Activated T-cell treated with anti-CD3 and anti-CD28 coated beads for 4 hours (primary cell): ENCODE data around the gene ATG7.

ENCODE experiments used
- DNase-seq: peaks from one replicate; pipeline ENCODE4 v3.0.0-alpha.2; 2020

The ATG7 gene

DNA sequence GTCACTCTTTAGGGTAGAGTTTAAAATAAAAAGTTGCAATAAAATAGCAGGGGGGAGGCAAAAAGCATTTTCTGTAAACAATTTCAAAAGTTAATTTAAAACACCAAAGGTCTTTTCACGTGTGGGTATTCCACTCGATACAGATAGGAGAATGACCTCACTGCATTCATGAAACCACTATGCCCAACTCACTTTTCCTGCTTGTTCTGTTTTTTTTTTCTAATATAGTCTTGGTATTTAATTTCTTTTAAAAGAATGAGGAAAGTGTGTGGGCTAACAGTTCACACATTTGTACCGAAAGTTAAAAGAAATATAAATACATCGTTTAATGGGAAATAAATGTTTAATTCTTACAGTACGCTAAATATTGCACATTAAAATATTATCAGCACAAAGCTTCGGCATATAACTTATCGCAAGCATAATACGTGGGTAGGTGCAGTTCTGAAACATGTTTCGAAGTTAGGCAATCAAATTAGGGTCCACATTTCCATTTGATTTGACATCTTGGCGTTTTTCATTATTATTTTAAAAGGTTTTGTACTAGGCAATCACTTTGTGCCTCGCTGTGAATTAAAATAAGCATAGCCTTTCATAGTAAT is 330.1 kb downstream of the ATG7 start:
- no peak for DNase-seq

DNA sequence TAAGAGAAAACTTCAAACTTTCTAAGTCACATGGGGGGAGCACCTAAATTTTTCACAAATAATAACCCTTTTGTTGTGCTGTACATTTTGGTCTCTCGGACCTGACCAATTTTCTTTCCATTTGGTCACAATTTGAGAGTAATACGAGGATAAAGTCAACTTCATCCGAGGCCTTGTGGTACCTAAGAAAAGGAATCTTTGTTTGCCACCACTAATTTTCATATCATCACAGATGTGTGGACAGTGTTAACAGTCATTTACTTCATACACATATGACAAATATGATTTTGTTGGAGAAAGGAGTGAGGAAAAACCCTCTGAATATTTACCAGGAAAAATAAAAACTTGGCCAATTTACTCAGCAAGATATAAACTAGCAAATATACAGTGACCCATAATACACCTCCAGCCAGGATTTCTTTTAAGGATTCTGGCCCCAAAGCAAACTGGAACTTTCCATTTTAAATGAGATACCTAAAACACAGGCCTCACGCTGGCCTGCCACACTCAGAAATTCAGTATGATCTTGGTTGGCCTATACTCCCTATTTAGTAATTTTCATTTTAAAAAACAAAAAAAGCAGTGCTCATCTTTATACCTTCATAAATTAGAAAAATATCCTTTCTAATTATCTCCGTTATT is 330.8 kb downstream of the ATG7 start:
- DNase-seq, result no peak

DNA sequence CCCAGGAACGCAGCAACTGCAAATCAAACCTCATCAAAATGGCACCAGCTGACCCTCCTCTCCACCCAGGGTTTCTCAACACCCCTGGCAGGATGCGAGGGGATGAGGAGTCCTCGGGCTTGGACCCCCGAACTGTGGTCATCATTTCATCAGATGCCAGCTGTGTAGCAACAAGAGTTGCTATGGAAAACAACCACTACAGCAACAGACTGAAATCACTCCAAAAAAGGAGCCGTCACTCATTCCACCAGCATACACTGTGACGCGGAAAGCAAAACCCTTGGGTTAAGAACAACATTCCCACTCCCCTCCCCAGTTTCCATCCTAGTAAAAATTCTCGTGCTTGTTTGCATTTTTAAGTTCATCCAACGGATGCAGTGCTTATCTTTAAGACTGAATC is 331.4 kb downstream of the ATG7 start:
- no peak for DNase-seq

DNA sequence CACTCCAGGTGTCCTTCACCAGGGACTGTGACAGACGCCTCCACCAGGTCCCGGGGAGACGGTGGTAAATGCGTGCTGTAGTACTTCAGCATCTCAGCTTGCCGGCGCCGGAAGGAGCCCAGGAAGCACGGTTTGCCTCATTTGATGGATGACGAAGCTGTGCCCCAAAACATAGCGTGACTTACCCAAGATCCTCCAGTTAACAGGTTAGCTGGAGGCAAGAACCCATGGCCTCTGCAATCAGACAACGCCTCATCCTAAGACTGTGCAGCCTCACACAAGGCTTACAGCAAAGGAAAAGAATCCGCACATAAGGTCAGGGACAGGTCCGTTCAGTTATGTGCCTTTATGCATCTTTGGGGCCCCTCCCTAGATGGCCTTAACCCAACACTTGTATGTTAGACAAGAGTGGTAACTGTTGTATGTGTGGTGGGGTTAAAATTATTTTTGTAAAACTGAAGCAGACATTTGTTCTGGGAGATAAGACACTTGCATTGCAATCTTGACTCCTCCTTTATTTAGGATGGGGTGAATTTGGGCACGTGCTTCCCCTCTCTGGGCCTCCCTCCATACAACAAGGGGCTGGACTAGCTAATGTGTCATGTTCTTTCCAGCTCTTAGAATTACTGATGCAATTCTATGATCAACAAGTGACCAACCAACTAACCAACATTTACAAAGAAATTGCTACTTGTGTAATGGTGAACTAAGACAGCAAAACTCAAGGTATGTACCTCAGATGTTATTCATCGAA is 332.1 kb downstream of the ATG7 start:
- no peak for DNase-seq

DNA sequence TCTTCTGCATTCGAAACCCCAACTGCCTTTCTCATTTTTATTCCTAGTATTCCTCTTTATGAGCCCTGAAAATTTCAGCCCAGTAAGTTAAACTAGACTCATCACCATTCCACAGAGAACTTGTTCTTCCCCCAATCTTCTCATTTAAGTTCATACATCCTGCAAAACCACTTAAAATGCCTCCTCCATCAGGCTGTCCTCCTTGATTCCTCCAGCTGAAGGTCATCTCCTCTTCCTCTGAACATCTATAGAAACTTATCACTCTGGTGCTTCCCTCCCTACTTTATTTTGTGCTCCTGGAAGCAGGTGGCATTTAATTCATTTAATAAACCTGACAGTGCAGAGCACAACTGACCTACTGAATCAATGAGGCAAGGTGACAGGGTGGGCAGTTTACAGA is 333.2 kb downstream of the ATG7 start:
- no peak for DNase-seq

DNA sequence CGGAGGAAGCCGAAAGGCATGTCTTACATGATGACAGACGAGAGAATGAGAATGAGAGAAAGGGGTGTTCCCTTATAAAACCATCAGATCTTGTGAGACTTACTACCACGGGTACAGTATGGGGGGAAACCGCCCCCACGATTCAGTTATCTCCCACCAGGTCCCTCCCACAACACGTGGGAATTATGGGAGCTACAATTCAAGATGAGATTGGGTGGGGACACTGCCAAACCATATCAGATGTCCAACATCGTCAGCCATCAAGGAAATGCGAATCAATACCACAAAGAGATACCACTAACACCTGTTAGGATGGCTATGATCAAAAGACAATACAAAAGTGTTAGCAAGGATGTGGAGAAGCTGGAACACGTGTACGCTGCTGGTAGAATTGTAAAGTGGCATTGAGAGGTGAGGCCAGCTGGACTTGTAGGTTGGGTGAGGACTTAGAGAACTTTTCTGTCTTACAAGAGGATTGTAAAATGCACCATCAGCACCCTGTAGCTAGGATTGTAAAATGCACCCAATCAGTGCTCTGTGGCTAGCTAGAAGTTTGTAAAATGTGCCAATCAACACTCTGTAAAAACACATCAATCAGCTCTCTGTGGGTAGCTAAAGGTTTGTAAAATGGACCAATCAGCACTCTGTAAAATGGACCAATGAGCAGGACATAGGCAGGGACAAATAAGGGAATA is 334.0 kb downstream of the ATG7 start:
- no peak for DNase-seq

DNA sequence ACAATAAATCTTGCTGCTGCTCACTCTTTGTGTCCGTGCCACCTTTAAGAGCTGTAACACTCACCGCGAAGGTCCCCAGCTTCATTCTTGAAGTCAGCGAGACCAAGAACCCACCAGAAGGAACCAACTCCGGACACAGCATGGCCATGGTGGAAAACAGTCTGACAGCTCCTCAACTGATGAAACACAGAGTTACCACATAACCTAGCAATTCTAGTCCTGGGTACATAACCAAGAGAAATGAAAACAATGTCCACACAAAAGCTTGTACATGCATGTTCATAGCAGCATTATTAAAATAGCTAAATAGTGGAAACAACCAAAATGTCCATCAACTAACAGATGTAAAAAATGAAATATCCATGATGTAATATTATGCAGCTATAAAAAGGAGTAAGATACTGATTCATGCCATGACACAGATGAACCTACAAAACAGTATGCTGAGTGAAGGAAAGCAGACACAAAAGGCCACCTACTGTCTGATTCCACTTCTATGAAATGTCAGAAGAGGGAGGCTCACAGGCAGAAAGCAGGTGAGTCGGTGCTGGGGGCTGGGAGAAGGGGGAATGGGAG is 334.8 kb downstream of the ATG7 start:
- DNase-seq, result no peak
